HepG2 (cell line): ENCODE results near the gene PTCRA. TPM values are rescaled to one million over a fixed set of nuclear protein-coding genes. Genes with fewer than 3 reads are reported as not detected.
A peak's percentile ranks its signal among the peaks of the same experiment; 100 is the strongest.

Experiments used
- BATF2 ChIP-seq: sonication (generic); formaldehyde crosslinking; IDR thresholded peaks from 2 replicates; pipeline ENCODE4 v1.8.0; 2022; ENCODE audit warnings: mild to moderate bottlenecking, missing genetic modification reagents, moderate library complexity
- CSRNP1 ChIP-seq: sonication (generic); formaldehyde crosslinking; IDR thresholded peaks from 2 replicates; pipeline ENCODE4 v1.8.1; 2023; ENCODE audit warnings: mild to moderate bottlenecking, missing genetic modification reagents
- HIVEP1 ChIP-seq: sonication (generic); formaldehyde crosslinking; IDR thresholded peaks from 2 replicates; pipeline ENCODE4 v1.4.0; 2020; ENCODE audit warnings: mild to moderate bottlenecking, missing genetic modification reagents
- HOXA3 ChIP-seq: sonication (generic); formaldehyde crosslinking; IDR thresholded peaks from 2 replicates; pipeline ENCODE4 v1.5.0; 2020; ENCODE audit warnings: missing genetic modification reagents
- MIER2 ChIP-seq: IDR thresholded peaks from 2 replicates; pipeline ENCODE4 v1.6.1; 2016; ENCODE audit warnings: missing biosample characterization, missing genetic modification reagents
- MNT ChIP-seq: fragments of 450-650 bp; IDR thresholded peaks from 2 replicates; pipeline ENCODE4 v1.6.1; 2016
- NR2F6 ChIP-seq, 2 experiments: IDR thresholded peaks; 2 replicates each; pipeline ENCODE4 v1.6.1; 2016; ENCODE audit warnings: antibody characterized with exemption in 1 of 2, mild to moderate bottlenecking in 1 of 2
- NR3C1 ChIP-seq: sonication (generic); formaldehyde crosslinking; IDR thresholded peaks from 2 replicates; pipeline ENCODE4 v1.4.0; 2020; ENCODE audit warnings: missing genetic modification reagents
- PHF21A ChIP-seq: sonication (generic); formaldehyde crosslinking; IDR thresholded peaks from 2 replicates; pipeline ENCODE4 v1.5.0; 2020; ENCODE audit warnings: mild to moderate bottlenecking, missing genetic modification reagents
- POGZ ChIP-seq: sonication (generic); formaldehyde crosslinking; IDR thresholded peaks from 2 replicates; pipeline ENCODE4 v1.4.0; 2020; ENCODE audit warnings: mild to moderate bottlenecking, missing genetic modification reagents
- POLR2A ChIP-seq, 2 experiments: IDR thresholded peaks; 2 replicates each; pipeline ENCODE4 v1.6.1; 2011; ENCODE audit warnings: low read depth in 2 of 2, low read length in 2 of 2, mild to moderate bottlenecking in 1 of 2, moderate library complexity in 1 of 2; ENCODE audit not compliant: insufficient read depth in 1 of 2
- SMYD3 ChIP-seq: sonication (generic); formaldehyde crosslinking; IDR thresholded peaks from 2 replicates; pipeline ENCODE4 v1.8.1; 2023; ENCODE audit warnings: mild to moderate bottlenecking, missing genetic modification reagents
- TBL1XR1 ChIP-seq: fragments of 150-350 bp; IDR thresholded peaks from 2 replicates; pipeline ENCODE4 v1.6.1; 2014; ENCODE audit warnings: borderline replicate concordance, low read length; ENCODE audit not compliant: partially characterized antibody
- TMF1 ChIP-seq: sonication (generic); formaldehyde crosslinking; IDR thresholded peaks from 2 replicates; pipeline ENCODE4 v1.8.1; 2022; ENCODE audit warnings: low read depth, missing genetic modification reagents
- U2AF2 ChIP-seq: fragments of 200-400 bp; formaldehyde crosslinking; IDR thresholded peaks from 2 replicates; pipeline ENCODE4 v1.6.1; 2017; ENCODE audit warnings: low read depth, mild to moderate bottlenecking, low read length
- YEATS4 ChIP-seq: sonication (generic); formaldehyde crosslinking; IDR thresholded peaks from 2 replicates; pipeline ENCODE4 v1.4.0; 2020; ENCODE audit warnings: missing genetic modification reagents, borderline replicate concordance
- ZBTB7B ChIP-seq: sonication (generic); formaldehyde crosslinking; IDR thresholded peaks from 2 replicates; pipeline ENCODE4 v1.4.0; 2020; ENCODE audit warnings: missing genetic modification reagents
- ZFP1 ChIP-seq: IDR thresholded peaks from 2 replicates; pipeline ENCODE4 v1.6.1; 2016
- ZNF124 ChIP-seq: sonication (generic); formaldehyde crosslinking; IDR thresholded peaks from 2 replicates; pipeline ENCODE4 v1.4.0; 2020; ENCODE audit warnings: missing genetic modification reagents
- ZNF138 ChIP-seq: sonication (generic); formaldehyde crosslinking; IDR thresholded peaks from 2 replicates; pipeline ENCODE4 v1.5.0; 2020; ENCODE audit warnings: mild to moderate bottlenecking, low read depth, missing genetic modification reagents
- ZNF280D ChIP-seq: sonication (generic); formaldehyde crosslinking; IDR thresholded peaks from 2 replicates; pipeline ENCODE4 v1.5.1; 2020; ENCODE audit warnings: mild to moderate bottlenecking, missing genetic modification reagents
- ZNF547 ChIP-seq: sonication (generic); formaldehyde crosslinking; IDR thresholded peaks from 2 replicates; pipeline ENCODE4 v1.5.1; 2020; ENCODE audit warnings: mild to moderate bottlenecking, missing genetic modification reagents
- ZNF552 ChIP-seq: sonication (generic); formaldehyde crosslinking; IDR thresholded peaks from 2 replicates; pipeline ENCODE4 v1.9.0; 2022; ENCODE audit warnings: missing genetic modification reagents, mild to moderate bottlenecking, borderline replicate concordance
- ZNF678 ChIP-seq: sonication (generic); formaldehyde crosslinking; IDR thresholded peaks from 2 replicates; pipeline ENCODE4 v1.4.0; 2020; ENCODE audit warnings: mild to moderate bottlenecking, missing genetic modification reagents
- polyA plus RNA-seq, 8 experiments: library from polyadenylated mRNA; depleted of rRNA in 3 of 8; stranded (reverse) in 7 of 8; unstranded in 1 of 8; fragments of >200 nt; fragmentation: Illumina TruSeq in 4 of 8; extraction: Trizol in 4 of 8; gene quantifications; 2 replicates each; pipeline versions ENCODE4 v1.2.1 to v1.2.3, GENCODE V29; 2011 to 2016; ENCODE audit warnings: low read depth in 4 of 8, missing spikeins in 1 of 8, mixed read lengths in 1 of 8; ENCODE audit not compliant: insufficient read depth in 1 of 8
- total RNA-seq, 5 experiments: library from RNA; depleted of rRNA; stranded (reverse); fragments of >200 nt; fragmentation: Illumina TruSeq; extraction: Trizol; gene quantifications; 2 replicates each; pipeline ENCODE4 v1.2.3, GENCODE V29; 2016; ENCODE audit warnings: low read depth in 1 of 5

The PTCRA gene
- total and polyA plus RNA-seq, 2 of the 13 experiments (the other 11 are each of a cell fraction or from before 2014, with no cell fraction given): not detected

GRCh38 chr6:42890311-42891198, 25.3 kb upstream of the PTCRA start (continued):
- TF ChIP-seq ZNF138 (CRISPR knock-in tag) (peak; percentile 90), ZNF678 (no peak), ZFP1 (CRISPR knock-in tag) (no peak; the same call in 1 of the 2 replicates), HOXA3 (peak; percentile 85), ZBTB7B (peak; percentile 47; the same call in 1 of the 2 replicates), NR2F6 (IDR thresholded peaks at IDR 0.05) (no peak), NR2F6 (CRISPR knock-in tag; IDR thresholded peaks at IDR 0.05) (peak; percentile 42), POLR2A (IDR thresholded peaks at IDR 0.05; ENCODE audit: insufficient read depth in 1 of 2, low read depth in 2 of 2, low read length in 2 of 2) (peak; percentile 92 to 95), ZNF124 (CRISPR knock-in tag) (0 out of 2 replicates have a peak, but pooled peaks have one; percentile 77), POGZ (CRISPR knock-in tag) (peak; percentile 68), ZNF280D (peak; percentile 93), U2AF2 (no peak), MIER2 (CRISPR knock-in tag) (peak; percentile 54), SMYD3 (CRISPR knock-in tag) (peak; percentile 99), HIVEP1 (CRISPR knock-in tag) (peak; percentile 96), BATF2 (CRISPR knock-in tag) (peak; percentile 90; the same call in 1 of the 2 replicates), TMF1 (CRISPR knock-in tag) (peak; percentile 90; the same call in 1 of the 2 replicates), NR3C1 (no peak), CSRNP1 (peak; percentile 96), ZNF552 (CRISPR knock-in tag) (no peak; the same call in 1 of the 2 replicates), TBL1XR1 (no peak), YEATS4 (peak; percentile 95), ZNF547 (peak; percentile 98), PHF21A (no peak; the same call in 1 of the 2 replicates), MNT (no peak)
